ENCODE results near the gene L1CAM.

The L1CAM gene

DNA sequence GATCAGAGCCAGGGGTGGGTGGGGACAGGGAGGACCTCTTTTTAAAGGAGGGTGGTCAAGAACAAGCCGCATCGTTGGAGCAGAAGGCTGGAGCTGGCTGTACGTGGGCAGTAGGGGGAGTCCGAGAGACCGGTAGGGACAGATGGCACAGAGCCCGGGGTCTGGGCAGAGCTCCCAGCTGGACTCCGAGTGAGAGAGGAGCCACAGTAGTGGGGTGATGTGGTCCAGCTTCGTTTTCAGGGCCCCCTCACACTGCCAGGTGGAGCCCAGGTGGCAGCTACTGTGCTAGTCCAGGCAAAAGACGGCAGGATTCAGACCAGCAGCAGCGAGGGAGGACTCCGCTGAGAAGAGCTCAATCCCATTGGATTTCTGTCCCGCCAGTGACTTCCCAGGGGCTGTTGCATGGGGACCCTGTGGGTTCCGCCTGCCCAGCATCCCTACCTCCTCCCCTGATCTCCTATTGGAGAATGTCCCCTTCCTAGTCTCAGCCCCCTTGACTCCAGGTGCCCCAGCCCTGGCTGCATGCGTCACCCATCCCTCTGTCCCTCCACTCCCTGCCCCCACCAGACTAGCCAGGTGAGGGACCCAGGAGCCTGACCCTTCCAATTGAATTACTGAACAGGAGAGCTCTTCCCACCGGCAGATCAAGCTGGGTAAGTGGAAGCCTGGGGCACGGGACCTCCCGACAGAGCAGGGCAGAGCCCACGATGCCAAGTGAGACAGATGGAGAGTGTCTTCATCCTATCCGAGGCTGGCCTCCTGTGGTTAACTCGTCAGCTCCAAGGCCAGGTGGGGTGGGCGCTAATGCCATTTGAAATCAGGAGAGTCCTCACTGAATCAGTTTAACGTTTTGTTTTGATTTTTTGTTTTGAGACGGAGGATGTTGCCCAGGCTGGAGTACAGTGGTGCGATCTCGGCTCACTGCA lies 37.2 kb upstream of the L1CAM start:
- DNase-seq, result peak in 1 of 2 experiments; percentile 36

DNA sequence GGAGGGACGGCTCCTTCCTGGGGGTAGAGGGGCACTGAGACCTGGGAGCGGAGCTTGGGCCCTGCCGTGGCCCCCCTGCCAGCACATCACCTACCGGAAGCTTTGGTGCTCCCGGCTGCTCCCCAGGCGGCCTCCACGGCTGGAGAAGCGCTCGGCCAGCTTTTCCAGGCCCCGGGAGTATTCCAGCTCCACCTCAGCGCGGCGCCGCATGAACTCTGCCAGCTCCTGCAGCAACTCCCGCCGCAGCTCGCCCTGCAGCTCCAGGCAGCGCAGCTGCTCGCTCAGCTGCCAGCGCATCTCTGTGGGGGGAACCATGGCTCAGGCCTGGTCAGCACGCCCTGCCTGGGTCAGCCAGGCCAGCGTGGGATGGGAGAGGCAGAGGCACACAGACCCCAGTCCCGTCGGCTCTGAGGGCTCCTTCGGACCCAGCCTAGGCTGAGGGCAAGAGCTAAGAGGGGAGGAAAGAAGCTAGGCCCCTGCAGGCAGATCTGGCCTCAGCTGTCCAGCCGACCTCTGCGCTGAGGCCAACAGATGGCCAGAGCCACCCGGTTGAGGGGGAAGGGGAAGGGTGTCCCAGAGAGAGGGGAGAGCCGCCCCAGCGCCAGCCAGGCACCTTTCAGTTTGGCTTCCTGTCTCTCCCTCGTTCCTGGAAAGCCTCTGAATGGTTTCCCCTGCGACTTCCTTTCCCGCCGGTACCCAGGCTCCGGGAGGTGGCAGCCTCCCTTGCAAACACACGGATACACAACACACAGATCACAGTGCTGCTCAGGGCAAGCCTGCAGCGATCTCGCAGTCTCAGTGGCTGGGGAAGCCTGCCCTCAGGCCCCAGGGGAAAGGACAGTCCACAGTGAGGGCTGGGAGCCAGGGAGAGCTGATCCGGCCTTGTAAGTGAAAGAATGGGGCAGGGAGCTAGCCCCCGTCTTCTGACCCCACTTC lies 35.8 kb upstream of the L1CAM start:
- no peak for DNase-seq

DNA sequence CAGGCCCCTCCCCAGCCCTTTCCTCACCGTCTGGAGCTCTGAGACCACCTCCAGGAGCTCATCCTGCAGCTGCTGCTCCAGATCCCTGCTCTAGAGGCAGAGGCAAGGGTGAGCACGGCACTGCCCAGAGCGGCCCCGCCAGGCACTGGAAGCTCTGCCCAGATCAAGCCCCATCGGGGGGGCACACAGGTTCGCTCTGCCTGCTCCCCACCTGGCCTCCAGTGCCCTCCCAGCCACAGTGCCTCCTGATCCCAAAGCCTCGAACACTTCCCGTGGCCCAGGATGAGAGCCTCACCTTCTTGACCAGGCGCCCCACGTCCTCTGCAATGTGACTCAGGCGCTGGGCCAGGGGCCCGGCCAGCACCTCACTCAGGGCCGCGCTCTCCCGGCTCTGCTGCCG lies 35.1 kb upstream of the L1CAM start:
- DNase-seq, result no peak

DNA sequence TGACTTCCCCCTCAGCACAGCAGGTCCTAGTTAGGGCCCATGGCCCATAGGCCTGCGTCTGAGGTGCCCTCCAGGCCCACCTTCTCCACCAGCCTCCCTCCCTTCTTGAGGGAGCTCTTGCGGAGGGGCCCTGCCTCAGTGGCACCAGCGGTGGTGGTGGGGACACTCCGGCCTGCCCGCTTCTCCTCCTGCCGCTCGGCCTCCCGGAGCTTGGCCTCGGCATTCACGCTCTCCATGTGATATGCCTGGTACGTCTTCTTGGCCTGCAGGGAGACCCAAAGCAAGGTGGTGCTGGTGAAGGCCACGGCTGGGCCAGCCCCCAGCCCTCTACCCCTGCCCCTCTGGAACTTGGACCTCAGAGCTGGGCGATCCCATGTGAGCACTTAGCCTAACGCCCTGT lies 34.6 kb upstream of the L1CAM start:
- no peak for DNase-seq

DNA sequence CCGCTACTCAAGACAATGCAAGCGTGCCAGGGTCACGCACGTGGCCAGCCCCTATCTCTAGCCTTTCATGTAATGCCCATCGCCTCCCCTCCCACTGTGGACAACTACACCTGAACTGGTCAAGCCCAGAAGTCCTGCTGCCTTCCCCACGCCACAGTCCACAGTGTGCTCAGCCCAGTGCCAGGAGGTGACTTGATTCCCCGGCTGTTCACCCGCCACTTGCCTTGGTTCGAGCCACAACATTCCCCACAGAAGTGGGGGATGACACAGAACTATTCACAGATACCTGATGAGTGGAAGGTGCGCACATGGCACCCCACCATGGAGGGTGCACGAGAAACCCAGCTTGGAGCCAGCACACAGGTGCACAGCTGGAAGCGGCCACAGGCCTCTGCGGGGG lies 33.3 kb upstream of the L1CAM start:
- no peak for DNase-seq

DNA sequence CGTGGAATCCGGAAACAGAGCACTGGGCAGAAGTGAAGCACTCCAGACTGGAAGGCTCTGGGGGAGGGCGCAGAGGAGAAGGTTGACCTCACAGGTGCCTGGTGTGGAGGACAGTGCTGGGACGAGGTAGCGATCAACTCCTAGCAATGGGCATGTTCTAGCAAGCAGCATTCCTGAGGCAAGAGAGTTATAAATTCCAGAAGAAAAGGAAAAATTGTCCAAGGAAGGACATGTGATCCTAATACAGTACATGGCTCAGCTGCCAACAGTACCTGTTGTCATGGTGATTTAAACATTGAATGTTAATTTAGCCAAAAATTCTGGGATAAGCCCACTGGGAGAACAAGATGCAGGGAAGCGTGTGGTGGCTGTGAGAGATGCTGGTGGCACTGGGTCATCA lies 31.9 kb upstream of the L1CAM start:
- DNase-seq, result no peak

DNA sequence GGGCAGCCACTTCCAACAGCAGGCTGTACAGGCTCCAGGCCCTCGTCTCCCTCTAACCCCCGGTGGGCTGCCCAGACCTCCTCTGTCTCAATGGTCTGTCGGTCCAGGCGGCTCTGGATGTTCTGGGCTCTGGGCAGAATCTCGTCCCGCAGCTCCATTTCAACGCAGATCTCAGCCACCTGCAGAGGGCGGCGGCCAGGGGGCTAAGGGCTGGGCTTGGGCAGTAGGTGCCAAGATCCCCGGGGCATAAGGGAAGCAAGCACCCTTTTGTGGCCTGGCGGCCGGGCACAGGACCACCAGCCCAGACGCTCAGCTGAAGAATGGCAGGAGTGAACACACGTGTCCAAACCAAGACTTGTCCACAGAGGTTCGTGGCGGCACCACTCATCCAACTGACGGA lies 27.7 kb upstream of the L1CAM start:
- no peak for DNase-seq

DNA sequence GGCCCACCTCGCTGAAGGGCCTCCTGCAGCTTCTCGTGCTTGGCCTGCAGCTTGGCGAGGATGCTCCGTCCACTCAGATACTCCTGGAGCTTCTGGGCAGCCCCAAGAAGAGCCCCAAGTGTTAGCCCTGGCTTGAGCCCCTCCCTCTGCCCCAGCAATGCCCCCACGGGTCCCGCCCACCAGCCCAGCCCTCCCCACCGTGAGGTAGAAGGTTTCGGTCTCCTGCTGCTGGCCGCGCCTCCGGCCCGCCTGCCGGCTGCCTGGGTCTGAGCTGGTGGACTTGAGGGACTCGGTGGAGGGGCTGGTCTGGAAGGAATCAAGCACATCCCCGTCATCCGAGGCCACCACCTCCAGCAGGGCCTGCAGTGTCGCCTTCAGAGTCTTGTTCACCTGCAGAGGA lies 27.2 kb upstream of the L1CAM start:
- no peak for DNase-seq

DNA sequence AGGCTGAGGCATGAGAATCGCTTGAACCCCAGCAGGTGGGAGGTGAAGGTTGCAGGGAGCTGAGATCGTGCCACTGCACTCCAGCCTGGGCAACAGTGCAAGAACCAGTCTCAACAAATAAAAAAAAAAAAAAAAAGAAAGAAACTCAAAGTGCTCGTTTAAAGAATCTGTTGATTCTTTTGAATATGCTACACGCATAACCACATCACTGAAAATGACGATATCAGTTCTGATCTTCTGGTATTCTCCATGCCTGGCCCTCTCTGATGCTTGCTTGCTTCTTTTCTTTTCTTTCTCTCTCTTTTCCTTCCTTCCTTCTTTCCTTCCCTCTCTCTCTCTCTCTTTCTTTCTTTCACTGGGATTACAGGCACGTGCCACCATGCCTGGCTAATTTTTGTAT lies 25.8 kb upstream of the L1CAM start:
- DNase-seq, result no peak

DNA sequence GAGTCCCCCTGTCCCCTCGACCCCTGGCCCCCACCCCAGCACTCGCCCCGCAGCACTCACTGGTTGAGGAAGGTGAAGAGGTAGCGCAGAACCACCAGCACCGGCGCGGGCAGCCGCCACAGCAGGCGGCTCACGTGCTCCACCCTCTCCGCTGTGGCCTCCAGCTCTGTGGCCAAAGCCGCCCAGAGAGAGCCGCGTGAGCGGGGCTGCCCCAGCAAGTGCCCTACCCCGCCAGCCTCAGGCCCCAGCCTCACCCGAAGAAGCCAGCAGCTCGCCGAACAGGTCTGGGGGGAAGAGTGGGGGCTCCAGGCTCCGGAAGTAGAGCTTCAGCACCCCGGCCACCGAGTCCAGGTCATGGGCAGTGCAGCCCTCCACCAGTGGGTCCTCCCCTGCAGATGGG lies 24.5 kb upstream of the L1CAM start:
- DNase-seq, result no peak

DNA sequence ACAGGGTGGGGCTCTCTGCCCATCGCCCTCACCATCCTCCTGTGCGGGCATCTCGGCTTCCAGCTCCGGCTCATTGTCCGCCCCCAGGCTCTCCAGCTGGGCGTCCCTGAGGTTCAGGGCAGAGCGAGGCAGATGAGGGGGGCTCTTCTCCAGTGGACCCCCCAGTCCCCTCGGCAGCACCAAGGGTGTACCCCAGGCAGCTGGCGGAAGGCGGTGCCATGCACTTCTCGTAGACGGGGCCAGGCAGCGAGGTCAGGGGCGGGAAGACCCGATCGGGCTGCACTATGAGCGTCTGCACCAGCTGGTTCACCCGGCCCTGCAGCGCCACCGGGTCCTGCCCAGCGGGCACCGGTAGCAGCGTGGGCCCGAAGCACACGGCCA lies 24.0 kb upstream of the L1CAM start:
- no peak for DNase-seq

DNA sequence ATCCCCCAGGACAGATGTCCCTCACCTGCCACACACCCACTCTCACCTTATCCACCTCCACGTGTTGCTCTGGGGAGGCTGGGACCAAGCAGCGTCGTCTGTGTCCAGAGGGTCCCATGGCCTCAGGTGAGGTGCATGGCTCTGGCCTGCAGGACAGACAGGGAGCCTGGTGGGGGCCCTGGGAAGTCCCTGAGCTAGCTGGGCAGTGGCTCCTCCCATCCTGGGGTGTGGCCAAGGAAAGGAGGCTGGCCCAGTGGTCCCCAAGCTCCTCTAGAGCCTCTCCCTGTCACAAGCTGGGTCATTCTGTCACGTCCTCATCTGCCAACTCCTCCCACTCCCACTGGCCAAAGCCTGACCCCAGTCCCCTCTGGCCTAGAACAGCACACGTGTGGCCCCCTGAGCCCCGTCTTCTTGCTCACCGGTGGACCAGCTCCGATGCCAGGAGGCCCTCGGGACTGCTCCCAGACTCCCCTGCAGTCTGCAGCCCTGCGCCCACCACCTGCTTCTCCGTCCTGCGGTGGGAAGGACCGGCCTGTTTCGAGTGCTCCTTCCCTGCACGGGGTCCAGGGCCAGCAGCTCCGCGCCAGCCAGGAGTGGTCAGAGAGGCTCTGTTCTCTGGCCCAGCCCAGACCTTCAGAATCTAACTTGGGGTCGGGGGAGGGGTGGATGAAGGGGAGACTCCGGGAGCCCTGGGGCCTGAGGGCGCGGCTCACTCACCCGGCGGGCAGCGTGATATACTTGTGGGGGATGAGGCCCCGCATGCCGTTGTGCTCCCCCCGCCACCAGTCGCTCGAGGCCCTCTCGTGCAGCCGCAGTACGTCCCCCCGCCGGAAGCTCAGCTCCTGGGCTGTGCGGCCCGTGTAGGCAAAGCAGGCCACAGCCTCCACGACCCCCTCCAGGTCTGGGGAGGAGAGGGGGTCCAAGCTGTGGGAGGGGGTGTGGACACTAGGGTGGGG lies 23.3 kb upstream of the L1CAM start:
- no peak for DNase-seq

DNA sequence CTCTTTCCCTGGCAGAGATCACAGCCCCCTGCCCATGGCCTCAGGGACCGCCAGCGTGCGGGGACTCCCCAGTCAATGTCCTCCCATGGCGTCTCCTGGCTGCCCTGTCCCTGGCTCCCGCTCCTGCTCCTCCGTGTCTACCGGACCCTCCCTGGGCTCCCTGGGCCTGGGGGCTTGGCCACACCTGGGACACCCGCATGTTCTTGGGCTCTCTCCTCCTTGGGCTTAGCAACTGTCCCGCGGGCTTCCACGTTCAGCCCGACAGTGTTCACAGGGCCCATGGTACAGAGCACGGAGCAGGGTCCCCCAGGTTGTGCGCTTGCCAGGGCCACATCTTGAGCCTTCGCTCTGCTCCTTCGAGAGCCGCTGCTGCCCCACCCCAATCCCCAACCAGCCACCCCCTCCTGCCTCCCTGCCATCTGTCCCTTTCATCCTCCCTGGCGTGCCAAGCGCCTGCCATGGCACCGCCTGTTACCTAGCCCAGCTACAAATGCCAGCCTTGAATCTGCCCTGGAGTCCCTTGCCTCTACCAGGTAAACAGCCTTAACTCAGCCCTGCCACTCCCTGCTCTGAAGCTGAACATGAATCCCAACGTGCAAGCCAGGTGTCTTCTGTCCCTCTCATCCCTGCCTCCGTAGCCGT lies 22.4 kb upstream of the L1CAM start:
- DNase-seq, result no peak

DNA sequence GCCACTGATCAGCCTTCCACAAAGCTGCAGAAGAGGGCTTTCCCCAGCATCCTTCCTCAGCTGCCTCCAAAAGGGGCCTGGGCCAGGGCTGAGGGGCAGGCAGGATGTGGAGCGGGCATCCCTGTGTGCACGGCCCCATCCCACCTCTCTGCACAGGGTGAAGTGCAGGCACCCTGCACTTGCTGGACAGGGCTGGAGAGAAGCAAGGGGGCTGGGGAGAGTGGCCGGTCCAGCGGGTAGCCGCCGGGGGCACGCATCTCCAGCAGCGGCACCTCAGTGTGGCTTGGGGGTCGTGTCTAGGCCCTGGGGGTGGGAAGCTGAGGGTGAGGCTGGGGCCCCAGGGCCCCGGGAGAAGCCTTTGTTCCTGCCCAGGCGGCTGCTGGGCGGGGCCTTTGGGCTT lies 21.5 kb upstream of the L1CAM start:
- DNase-seq, result no peak

DNA sequence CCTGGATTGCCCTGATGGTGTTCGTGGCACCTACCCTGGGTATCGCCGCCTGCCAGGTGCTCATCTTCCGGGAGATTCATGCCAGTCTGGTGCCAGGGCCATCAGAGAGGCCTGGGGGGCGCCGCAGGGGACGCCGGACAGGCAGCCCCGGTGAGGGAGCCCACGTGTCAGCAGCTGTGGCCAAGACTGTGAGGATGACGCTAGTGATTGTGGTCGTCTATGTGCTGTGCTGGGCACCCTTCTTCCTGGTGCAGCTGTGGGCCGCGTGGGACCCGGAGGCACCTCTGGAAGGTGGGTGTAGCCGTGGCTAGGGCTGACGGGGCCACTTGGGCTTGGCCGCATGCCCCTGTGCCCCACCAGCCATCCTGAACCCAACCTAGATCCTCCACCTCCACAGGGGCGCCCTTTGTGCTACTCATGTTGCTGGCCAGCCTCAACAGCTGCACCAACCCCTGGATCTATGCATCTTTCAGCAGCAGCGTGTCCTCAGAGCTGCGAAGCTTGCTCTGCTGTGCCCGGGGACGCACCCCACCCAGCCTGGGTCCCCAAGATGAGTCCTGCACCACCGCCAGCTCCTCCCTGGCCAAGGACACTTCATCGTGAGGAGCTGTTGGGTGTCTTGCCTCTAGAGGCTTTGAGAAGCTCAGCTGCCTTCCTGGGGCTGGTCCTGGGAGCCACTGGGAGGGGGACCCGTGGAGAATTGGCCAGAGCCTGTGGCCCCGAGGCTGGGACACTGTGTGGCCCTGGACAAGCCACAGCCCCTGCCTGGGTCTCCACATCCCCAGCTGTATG lies 20.3 kb upstream of the L1CAM start:
- DNase-seq, result no peak

DNA sequence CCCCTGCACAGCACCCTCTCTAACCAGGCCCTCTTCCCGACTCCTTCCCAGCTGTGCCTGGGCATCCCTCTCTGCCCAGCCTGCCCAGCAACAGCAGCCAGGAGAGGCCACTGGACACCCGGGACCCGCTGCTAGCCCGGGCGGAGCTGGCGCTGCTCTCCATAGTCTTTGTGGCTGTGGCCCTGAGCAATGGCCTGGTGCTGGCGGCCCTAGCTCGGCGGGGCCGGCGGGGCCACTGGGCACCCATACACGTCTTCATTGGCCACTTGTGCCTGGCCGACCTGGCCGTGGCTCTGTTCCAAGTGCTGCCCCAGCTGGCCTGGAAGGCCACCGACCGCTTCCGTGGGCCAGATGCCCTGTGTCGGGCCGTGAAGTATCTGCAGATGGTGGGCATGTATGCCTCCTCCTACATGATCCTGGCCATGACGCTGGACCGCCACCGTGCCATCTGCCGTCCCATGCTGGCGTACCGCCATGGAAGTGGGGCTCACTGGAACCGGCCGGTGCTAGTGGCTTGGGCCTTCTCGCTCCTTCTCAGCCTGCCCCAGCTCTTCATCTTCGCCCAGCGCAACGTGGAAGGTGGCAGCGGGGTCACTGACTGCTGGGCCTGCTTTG lies 19.6 kb upstream of the L1CAM start:
- peak in 1 of 2 experiments; percentile 30 for DNase-seq

DNA sequence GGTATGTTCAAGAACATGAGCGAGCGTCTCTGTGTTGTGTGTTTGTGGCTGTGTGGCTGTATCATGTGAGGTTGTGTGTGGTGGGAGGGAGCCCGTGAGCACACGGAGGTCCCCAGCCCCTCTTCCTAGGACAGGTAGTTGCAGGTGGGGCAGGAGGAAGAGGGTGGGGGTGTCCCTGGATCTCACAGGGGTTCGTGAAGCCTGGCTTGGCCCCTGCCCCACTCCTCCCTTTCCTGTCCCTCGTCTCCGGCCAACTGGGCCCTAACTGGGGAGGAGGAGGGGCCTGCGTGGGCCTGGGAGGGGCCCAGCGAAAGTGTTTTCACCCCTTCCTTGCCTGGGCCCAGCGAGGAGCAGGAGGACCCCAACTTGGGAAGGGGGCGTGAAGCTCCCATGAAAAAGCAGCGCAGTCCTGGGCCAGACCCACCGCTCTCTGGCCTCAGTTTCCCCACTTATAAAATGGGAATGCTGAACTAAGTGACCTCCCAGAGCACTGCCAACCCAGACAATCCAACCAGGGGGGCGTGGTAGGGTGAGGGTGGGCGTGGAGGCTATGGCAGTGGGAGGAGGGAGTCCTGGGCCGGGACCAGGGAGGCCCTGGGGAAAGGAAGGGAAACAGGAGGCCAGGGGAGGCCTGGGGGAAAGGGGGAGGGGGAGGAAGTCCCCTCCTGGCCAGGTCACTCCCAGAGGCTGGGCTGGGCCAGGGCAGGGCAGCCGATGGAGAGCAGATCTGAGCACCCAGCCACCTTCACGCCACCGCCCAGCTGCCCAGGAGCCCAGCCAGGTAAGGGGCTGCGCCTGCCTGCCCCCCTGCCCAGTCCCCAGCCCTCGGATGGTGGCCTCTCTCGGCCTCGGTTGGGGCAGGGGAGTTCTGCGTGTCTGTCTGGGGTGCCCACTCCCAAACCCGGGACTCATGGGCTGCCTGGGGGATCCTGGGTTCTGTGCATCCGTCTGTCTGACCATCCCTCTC lies 18.3 kb upstream of the L1CAM start, which contains the start of gene AVPR2:
AVPR2 (plus strand) TSS at position 683 of the 967 bp plus-strand sequence. CDS start 473 bp downstream, outside the sequence.
- DNase-seq, result no peak

DNA sequence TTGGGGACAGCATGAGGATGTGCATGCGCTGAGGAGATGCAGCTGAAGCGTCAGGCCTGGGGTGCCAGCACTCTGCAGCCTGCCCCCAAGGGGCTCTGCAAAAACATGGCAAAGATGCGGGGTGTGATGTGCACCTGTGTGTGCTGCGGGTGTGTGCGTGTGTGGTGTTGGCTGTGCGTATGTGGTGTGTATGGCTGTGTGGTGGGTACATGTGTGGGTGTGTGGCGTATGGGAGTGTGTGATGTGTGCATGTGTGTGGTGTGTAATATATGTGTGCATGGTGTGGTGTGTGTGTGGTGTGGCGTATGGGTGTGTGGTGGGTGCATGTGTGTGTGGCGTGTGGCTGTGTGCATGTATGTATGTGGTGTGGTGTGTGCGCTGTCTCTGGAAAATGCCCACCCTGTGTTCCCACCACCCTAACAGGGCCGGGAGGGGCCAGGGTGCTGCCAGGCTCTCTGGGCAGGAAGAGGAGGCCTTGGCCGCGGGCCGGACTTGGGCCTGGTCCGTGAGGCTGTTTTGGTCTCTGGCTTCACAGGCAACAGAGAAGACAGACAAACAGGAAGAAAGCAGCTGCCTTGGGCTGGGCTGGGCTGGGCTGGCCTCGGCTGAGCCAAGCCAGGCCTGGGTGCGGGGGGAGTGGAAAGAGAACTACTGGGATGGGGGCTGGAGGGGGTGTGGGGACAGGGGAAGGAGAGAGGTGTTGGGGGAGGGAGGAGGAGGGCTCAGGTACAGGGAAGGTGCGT lies 17.4 kb upstream of the L1CAM start:
- no peak for DNase-seq

DNA sequence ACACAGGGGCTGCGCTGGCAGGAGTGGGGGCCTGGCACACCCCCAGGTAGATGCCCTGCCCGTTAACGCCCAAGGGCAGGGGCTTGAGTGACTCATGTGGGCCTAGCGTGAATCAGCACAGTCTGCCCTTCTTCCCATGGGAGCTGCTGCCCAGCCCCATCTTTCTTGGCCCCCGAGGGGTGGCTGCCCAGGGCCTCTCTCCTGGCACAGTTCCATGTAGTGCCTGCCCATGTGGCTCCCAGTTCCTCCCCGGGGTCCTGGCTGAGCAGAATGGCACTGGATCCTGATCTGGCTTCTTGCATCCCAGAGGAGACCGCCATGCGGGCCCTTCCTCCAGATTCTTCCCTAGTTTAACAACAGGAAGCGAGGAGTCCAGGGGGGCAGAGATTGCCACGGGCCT lies 16.4 kb upstream of the L1CAM start:
- no peak for DNase-seq

All from SHP77 (cell line).